Stimulated activated effector memory CD8-positive, alpha-beta T cell treated with anti-CD3 and anti-CD28 coated beads, Interleukin-12 subunit alpha, Interleukin-12 subunit beta, amount 100 ng/mL, for 72 hours (primary cell): Measurements from ENCODE around the gene LPIN2.

Experiments
- ATAC-seq: fragments of 150-1000 bp; cut with Tn5 transposase; 2 replicates; pipeline ENCODE4 v1.10.0; 2021
- DNase-seq, 2 donors: peaks; one replicate each; pipeline ENCODE4 v3.0.0; 2021 to 2022; ENCODE audit warnings: low spot score in 2 of 2
- H3K27ac Mint-ChIP-seq: one replicate; pipeline ENCODE4 v1.8.0; 2022; ENCODE audit warnings: mild to moderate bottlenecking, mixed read lengths
- H3K36me3 Mint-ChIP-seq: one replicate; pipeline ENCODE4 v1.8.0; 2022; ENCODE audit warnings: mild to moderate bottlenecking, mixed read lengths
- H3K4me1 Mint-ChIP-seq: one replicate; pipeline ENCODE4 v1.8.0; 2022; ENCODE audit warnings: mixed read lengths
- H3K4me3 Mint-ChIP-seq: one replicate; pipeline ENCODE4 v1.8.0; 2022; ENCODE audit warnings: mild to moderate bottlenecking, mixed read lengths
- H3K9me3 Mint-ChIP-seq: one replicate; pipeline ENCODE4 v1.8.0; 2022; ENCODE audit warnings: mixed read lengths

Gene LPIN2, protein sequence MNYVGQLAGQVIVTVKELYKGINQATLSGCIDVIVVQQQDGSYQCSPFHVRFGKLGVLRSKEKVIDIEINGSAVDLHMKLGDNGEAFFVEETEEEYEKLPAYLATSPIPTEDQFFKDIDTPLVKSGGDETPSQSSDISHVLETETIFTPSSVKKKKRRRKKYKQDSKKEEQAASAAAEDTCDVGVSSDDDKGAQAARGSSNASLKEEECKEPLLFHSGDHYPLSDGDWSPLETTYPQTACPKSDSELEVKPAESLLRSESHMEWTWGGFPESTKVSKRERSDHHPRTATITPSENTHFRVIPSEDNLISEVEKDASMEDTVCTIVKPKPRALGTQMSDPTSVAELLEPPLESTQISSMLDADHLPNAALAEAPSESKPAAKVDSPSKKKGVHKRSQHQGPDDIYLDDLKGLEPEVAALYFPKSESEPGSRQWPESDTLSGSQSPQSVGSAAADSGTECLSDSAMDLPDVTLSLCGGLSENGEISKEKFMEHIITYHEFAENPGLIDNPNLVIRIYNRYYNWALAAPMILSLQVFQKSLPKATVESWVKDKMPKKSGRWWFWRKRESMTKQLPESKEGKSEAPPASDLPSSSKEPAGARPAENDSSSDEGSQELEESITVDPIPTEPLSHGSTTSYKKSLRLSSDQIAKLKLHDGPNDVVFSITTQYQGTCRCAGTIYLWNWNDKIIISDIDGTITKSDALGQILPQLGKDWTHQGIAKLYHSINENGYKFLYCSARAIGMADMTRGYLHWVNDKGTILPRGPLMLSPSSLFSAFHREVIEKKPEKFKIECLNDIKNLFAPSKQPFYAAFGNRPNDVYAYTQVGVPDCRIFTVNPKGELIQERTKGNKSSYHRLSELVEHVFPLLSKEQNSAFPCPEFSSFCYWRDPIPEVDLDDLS

GRCh38 chr18:3013024-3013804, at the start of gene LPIN2:
Gene LPIN2, minus strand, starts transcription at chr18:3013144. Its CDS starts 52,304 bp downstream, at chr18:2960840.
- no peaks in the 10 kb centered on the region for H3K9me3 Mint-ChIP-seq
- peak; percentile 91 to 96 for DNase-seq
- peak within 1 kb of the TSS; percentile 76 for H3K4me3 Mint-ChIP-seq
- H3K27ac Mint-ChIP-seq = peak within 1 kb of the TSS; percentile 89
- peak; percentile 96 for ATAC-seq
- H3K4me1 Mint-ChIP-seq = peaks cover 42% of the 10 kb centered on the region
- H3K36me3 Mint-ChIP-seq = peaks cover 48% of the 10 kb centered on the region

DNA sequence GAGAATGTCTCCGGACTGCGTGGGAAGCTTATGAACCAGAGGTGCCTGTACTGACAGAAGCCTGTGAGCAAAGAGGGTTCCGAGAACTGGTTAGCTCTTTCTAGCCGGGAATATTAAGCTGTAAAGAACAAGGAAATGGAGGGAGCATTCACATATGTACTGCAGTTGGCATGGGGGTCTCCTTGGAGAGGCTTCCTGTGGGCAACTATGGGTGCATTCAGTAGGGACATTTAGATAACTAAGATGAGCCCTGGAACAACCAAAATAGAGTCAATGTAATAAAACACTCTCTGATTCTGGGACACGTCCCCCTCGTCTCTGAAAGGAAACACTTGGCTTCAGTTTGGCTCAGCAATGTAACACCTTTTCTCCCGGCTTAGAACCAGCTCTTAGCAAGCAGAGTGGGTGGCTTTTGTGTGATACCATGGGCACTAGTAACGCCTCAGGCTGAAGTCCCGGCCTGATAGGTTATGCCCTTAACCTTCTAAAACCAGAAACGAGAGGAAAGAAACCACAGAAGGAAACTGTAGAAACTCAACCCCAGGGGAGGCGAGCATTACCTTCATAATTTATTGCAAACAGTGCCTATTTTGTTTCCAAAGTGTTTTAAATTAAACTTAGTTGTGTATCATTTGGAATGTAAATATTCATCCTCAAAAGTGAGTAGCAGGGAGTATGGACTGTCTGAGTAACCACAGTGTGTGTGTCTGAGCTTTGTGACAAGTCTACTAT, 48.8 kb upstream of the LPIN2 start:
- Mint-ChIP-seq H3K4me3 (peak overlapping the region; percentile 75), H3K36me3 (peaks cover 22% of the 10 kb centered on the region), H3K4me1 (peaks cover 57% of the 10 kb centered on the region), H3K27ac (peak overlapping the region; percentile 89), H3K9me3 (no peaks in the 10 kb centered on the region)
- DNase-seq (peak; percentile 27 to 76), ATAC-seq (peak; percentile 89)

GRCh38 chr18:3060667-3061580, 48.0 kb upstream of the LPIN2 start:
- peak; percentile 18 to 70 for DNase-seq
- ATAC-seq = peak; percentile 54
- H3K36me3 Mint-ChIP-seq = peaks cover 22% of the 10 kb centered on the region
- no peaks in the 10 kb centered on the region for H3K9me3 Mint-ChIP-seq
- H3K4me3 Mint-ChIP-seq = peak overlapping the region; percentile 75
- H3K4me1 Mint-ChIP-seq = peaks cover 51% of the 10 kb centered on the region
- peak overlapping the region; percentile 89 for H3K27ac Mint-ChIP-seq

DNA sequence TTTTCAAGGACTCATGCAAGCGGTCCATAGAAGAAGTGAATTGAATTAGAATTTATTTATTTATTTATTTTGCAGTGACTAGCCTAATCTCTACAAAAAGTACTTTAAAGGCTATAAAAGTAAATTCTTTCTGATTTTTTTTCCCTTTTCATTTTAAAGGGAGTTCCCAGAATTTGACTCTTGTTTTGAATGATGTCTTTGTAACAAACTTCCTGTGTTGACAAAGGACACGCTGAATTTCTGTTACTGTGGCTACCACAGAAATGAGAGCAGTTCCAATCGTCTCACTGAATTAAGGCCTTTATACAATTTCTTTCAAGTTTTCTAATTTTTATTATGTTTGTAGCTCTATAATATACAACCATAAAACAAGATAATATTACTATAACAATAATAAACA, 46.3 kb upstream of the LPIN2 start:
- H3K4me1 Mint-ChIP-seq = peaks cover 51% of the 10 kb centered on the region
- H3K27ac Mint-ChIP-seq = peak overlapping the region; percentile 89
- DNase-seq = no peak

DNA sequence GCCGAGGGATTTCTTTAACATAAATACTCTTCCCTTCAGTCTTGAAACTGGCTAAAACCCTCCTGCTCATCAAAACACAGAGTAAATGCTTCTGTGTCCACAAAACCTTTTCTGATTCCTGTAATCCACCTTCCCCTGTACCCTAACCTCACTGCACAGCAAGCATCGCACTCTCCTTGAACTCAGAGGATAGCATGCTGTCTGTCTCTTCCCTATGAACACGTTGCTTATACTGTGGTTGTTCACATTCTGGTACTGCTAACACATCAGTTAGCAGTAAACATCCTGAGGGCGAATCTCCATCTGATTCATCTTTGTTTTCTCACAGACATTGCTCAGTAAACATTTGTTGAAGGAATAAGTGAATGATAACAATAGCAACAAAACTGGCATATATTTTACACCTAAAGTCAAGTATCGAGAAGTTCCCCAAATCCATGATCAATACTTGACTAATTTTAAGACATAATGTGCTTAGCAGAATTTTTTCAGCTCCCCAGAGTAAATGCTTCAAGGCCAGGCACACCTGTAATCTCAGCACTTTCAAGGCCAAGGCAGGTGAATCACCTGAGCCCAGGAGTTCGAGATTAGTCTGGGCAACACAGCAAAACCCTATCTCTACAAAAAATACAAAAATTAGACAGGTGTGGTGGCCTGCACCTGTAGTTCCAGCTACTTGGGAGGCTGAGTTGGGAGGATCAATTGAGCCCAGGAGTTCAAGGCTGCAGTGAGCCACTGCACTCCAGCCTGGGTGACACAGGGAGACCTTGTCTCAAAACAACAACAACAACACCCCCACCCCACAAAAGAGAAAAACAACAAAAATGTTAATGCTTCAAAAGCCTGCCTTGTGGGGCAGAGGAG, 45.6 kb upstream of the LPIN2 start:
- peaks cover 22% of the 10 kb centered on the region for H3K36me3 Mint-ChIP-seq
- DNase-seq = no peak
- peaks cover 1% of the 10 kb centered on the region for H3K9me3 Mint-ChIP-seq
- ATAC-seq = peak; percentile 77
- H3K4me3 Mint-ChIP-seq = peak overlapping the region; percentile 75
- H3K27ac Mint-ChIP-seq = peak overlapping the region; percentile 89
- peaks cover 51% of the 10 kb centered on the region for H3K4me1 Mint-ChIP-seq

More for the DNA sequence above, 46.3 kb upstream of the LPIN2 start:
- Mint-ChIP-seq H3K4me3 (peak overlapping the region; percentile 75), H3K9me3 (no peaks in the 10 kb centered on the region), H3K36me3 (peaks cover 22% of the 10 kb centered on the region)
- ATAC-seq = no peak

GRCh38 chr18:3057526-3057925, 44.6 kb upstream of the LPIN2 start:
- peak overlapping the region; percentile 89 for H3K27ac Mint-ChIP-seq
- peaks cover 17% of the 10 kb centered on the region for H3K36me3 Mint-ChIP-seq

GRCh38 chr18:3056311-3056710, 43.4 kb upstream of the LPIN2 start:
- Mint-ChIP-seq H3K27ac (no peak overlapping the region), H3K36me3 (peaks cover 14% of the 10 kb centered on the region), H3K9me3 (peaks cover 5% of the 10 kb centered on the region), H3K4me3 (no peak overlapping the region), H3K4me1 (peaks cover 41% of the 10 kb centered on the region)
- ATAC-seq (no peak), DNase-seq (no peak)

More at GRCh38 chr18:3057526-3057925, 44.6 kb upstream of the LPIN2 start:
- Mint-ChIP-seq H3K4me3 (no peak overlapping the region), H3K4me1 (peaks cover 44% of the 10 kb centered on the region), H3K9me3 (peaks cover 5% of the 10 kb centered on the region)
- ATAC-seq = no peak
- DNase-seq = no peak

- peaks cover 36% of the 10 kb centered on the region for H3K4me1 Mint-ChIP-seq
- no peak overlapping the region for H3K27ac Mint-ChIP-seq
- no peak for DNase-seq
- peaks cover 5% of the 10 kb centered on the region for H3K9me3 Mint-ChIP-seq
- no peak for ATAC-seq
- H3K36me3 Mint-ChIP-seq = peaks cover 9% of the 10 kb centered on the region
- H3K4me3 Mint-ChIP-seq = no peak overlapping the region
Measured at GRCh38 chr18:3055816-3056215, 42.9 kb upstream of the LPIN2 start.

GRCh38 chr18:3055186-3055728, 42.3 kb upstream of the LPIN2 start:
- peaks cover 30% of the 10 kb centered on the region for H3K4me1 Mint-ChIP-seq
- H3K9me3 Mint-ChIP-seq = peaks cover 5% of the 10 kb centered on the region
- H3K36me3 Mint-ChIP-seq = peaks cover 6% of the 10 kb centered on the region
- no peak overlapping the region for H3K4me3 Mint-ChIP-seq
- ATAC-seq (no peak), DNase-seq (no peak)
- no peak overlapping the region for H3K27ac Mint-ChIP-seq

- no peak overlapping the region for H3K4me3 Mint-ChIP-seq
- no peak overlapping the region for H3K27ac Mint-ChIP-seq
- peaks cover 28% of the 10 kb centered on the region for H3K4me1 Mint-ChIP-seq
- peaks cover 6% of the 10 kb centered on the region for H3K36me3 Mint-ChIP-seq
- H3K9me3 Mint-ChIP-seq = peaks cover 5% of the 10 kb centered on the region
- ATAC-seq (no peak), DNase-seq (no peak)
Measured at GRCh38 chr18:3054780-3055179, 41.8 kb upstream of the LPIN2 start.

GRCh38 chr18:3054214-3054613, 41.3 kb upstream of the LPIN2 start:
- peaks cover 5% of the 10 kb centered on the region for H3K9me3 Mint-ChIP-seq
- no peak for DNase-seq
- peaks cover 28% of the 10 kb centered on the region for H3K4me1 Mint-ChIP-seq
- no peak overlapping the region for H3K4me3 Mint-ChIP-seq
- ATAC-seq = no peak
- H3K27ac Mint-ChIP-seq = no peak overlapping the region
- peaks cover 6% of the 10 kb centered on the region for H3K36me3 Mint-ChIP-seq

DNA sequence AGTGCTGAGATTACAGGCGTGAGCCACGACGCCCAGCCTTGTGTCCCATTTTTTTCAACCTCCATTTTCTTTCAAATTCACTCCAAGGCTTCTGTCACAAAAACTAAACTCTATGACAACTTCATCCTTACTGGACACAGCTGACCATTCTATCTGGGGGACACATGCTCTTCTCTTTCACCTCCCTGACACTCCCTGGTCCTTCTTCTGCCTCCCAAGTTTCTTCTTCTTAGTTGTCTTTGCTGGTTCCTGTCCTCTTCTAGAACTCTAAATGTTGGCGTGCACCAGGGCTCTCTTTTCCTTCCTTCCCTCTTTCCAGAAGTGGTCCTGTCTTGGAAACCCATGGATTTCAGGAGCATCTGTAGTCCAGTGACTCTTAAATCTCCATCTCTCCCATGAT, 40.1 kb upstream of the LPIN2 start:
- peak overlapping the region; percentile 3 for H3K27ac Mint-ChIP-seq
- DNase-seq = no peak
- H3K4me1 Mint-ChIP-seq = peaks cover 18% of the 10 kb centered on the region
- no peak overlapping the region for H3K4me3 Mint-ChIP-seq
- peaks cover 5% of the 10 kb centered on the region for H3K9me3 Mint-ChIP-seq
- H3K36me3 Mint-ChIP-seq = peaks cover under 1% of the 10 kb centered on the region
- ATAC-seq = no peak

- peaks cover 11% of the 10 kb centered on the region for H3K4me1 Mint-ChIP-seq
- ATAC-seq = no peak
Measured at GRCh38 chr18:3052411-3052758, 39.4 kb upstream of the LPIN2 start.

More at GRCh38 chr18:3052411-3052758, 39.4 kb upstream of the LPIN2 start:
- Mint-ChIP-seq H3K4me3 (no peak overlapping the region), H3K36me3 (no peaks in the 10 kb centered on the region), H3K27ac (peak overlapping the region; percentile 24), H3K9me3 (peaks cover 5% of the 10 kb centered on the region)
- no peak for DNase-seq
